Cerebellar cortex (tissue), 1 donor: ENCODE results near the gene CSTB.
A peak's percentile ranks its signal among the peaks of the same experiment; 100 is the strongest.

Experiments
- DNase-seq: peaks from one replicate; pipeline ENCODE4 v3.0.0-alpha.2; 2015; ENCODE audit warnings: low spot score

The CSTB gene

DNA sequence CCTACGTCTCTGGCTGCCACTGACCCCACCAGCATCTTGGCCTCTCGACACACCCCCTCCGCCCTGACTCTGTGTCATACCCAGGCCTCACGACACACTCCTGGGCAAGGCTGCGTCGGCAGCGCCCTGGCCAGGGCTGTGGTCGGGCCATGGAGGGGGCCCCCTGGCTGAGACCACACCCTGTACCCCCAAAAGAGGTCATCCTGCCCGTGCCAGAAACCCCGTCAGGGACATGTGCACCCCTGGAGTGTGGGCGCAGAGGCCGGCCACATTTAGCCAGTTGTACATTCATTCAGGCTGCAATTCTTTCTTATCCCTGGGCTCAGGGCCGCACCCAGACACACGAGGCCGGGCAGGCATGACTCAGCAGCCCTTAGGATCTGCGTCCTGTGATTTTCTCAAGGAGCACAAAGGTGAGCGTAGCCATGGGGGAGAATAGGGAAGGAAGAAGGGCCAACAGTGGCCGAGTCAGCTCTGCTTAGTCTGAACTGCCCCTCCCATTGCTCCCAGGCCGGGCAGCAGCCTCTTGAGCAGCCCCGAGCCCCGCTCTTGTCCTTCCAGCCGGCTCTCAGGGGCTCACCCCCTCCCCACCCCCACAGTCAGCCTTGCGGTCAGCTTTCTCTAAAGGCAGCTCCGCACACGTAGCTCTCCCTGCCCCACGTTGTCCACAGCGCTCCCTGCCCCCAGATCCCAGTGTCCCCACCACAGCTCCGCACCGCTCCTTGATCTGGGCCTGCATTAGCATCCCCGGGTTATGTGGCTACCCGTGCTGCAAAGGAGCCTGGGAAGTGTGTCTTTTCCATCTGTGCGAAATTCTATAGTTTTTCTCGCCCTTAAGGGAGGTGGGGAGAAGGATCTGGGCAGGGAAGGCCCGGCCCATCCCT, 7.9 kb downstream of the CSTB start:
- DNase-seq: no peak

DNA sequence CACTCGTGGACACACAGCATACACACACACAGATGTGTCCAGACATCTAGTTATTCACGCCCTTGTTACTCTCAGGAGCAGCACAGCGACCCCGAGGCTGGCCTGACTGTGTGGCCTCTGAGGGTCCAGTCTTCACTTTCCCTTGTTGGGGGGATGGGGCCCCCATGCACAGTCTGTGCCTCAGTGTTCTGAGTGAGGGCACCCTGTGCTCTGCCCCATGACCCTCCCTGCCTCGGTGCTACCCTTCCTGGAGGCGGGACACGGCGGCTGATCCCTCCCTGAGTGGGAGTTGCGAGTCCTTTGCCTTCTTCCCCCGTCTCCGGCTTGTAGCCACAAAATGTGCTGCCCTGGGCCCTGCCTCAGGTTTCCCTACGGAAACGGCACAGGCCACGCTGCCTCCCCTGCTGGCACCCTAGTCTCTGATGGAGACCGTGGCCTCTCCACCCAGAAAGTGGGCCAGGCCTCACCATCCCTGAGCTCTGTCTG, 8.6 kb downstream of the CSTB start:
- no peak for DNase-seq

DNA sequence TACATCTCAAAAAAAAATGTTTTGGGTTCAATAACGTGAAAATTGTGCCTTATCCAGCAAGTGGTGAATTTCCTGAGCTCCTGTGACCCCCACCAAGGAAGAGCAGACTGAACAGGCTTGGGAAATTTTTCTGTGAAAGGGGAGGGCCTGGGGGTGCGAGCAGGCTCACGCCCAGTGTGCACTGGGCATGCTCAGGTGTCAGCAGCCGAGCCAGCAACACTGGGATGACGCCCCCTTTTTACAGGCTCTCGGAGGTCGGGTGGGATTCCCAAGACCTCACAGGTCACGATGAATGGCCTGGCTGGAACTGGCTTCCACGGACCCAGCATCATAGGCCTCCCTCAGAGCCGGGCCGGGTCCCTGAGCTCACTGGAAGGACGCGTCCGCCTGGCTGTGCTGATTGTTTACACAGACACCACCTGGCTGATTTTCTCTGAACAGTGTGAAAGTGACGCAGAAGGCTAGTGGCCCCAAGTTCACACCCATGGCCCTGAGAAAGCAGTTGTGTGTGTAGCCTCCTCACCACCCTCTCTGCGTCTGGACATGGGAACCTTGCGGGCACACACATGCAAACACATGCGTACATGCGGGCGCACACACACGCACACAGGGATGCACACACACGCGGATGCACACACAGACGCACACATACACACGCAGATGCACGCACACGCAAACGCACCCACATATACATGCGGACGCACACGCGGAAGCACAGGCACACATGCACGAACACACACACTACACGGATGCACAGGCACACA, 9.2 kb downstream of the CSTB start:
- no peak for DNase-seq

- no peak for DNase-seq
Observed at GRCh38 chr21:43764576-43765495, 11.3 kb downstream of the CSTB start.

DNA sequence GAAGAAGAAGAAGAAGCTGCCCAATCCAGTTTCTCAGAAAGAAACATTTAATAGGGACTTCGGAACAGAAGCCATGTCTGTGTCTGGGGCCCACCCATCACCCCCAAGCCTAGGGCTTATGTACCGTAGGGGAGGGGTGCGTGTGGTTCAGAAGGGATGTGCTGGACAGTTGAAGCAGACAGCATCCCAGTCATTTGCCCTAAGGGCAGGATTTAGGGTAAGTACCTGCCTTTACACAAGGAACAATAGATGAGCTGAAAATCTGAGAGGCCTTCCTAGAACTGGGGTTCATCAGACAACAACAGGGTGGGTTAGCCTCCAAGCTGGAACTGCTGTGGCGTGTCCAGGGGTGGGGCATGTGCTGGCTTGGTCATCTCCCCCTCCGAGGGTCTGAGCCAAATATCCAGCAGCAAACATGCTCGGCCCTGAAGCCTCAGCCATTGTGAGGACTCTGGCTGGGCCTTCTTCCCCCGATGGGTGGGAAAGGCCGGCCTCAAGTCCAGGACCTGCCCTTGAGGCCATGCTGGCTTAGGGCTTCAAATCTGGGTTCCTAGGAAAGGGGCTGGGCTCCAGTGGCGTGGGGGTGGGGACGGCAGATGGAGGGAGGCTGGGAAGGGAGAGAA, 12.1 kb downstream of the CSTB start:
- DNase-seq: no peak

- no peak for DNase-seq
Observed at GRCh38 chr21:43762303-43763128, 13.6 kb downstream of the CSTB start.

DNA sequence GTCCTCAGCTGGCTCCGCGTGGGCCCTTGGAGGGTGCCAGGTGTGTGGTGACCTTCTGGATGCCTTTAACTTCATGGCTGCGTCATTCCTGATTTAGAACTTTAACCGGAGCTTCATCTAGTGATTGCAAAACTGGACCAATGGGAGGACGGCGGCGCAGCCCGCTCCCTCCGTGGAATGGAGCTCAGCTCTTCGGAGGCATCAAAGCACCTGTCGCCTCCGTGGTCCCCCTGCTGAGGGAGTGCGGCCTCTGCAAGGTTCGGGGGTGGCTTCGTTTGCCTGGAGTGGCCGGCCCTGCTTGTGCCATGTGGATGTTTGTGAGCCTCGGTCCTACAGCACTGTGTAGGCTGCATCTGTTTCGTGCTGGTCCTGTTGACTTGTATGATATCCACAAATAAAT, 14.2 kb downstream of the CSTB start:
- no peak for DNase-seq

- DNase-seq: no peak
Observed at GRCh38 chr21:43760391-43760958, 15.6 kb downstream of the CSTB start.

DNA sequence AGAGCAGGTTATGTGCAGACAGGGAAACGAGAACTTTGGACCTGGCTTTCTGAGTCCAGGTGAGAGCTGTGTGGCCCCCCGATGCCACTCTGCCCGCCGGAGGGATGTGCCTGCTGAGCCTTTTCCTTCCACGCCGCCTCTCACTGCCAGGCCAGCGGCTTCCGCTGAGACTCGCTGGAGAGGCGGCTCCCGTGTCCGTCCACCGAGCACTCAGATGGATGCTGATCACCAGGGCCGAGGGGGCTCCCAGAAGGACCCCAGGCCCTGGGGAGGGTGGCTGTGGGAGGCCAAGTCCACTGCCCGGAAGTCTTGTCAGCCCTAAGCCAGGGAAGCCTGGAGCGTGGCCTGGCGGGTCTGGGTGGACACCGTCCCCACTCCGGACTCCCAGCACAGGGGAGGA, 16.5 kb downstream of the CSTB start:
- no peak for DNase-seq

- DNase-seq: no peak
Observed at GRCh38 chr21:43758811-43759210, 17.3 kb downstream of the CSTB start.

GRCh38 chr21:43758111-43758641, 17.9 kb downstream of the CSTB start:
- no peak for DNase-seq

- DNase-seq: peak; percentile 63
Observed at GRCh38 chr21:43757601-43758000, 18.5 kb downstream of the CSTB start.

- DNase-seq: no peak
Observed at GRCh38 chr21:43755820-43756594, 20.1 kb downstream of the CSTB start.

DNA sequence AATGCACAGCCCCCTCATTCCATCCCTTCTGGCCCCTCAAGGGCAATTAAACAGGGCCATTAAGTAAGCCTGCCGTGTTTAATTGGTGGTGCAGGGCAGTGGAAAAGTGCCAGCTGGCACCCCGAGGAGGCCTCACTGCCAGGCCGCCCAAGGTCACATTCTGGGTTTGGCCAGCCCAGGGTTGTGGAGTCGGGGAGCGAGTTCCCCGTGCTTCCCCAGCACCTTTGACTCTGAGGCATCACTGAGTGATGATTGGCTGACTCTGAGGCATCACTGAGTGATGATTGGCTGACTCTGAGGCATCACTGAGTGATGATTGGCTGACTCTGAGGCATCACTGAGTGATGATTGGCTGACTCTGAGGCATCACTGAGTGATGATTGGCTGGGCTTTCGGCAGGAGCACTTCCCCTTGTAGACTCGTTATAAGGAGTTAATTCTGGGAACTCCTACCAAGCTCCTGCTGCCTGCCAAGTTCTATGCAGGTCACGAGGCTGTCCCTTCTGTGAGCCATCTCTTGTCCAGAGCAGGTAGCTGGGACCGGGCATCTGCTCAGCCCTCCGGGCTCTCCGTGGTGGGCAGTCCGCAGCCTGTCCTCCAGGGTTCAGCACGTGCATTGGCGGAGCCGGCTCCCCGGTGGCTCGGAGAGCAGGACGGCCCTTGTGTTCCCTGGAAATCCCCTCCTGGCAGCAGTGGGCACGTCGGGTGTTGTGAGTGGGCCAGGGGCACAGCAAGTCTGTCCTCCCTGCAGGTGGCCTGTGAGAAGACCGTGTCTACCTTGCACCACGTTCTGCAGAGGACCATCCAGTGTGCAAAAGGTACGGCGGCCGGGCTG, 20.9 kb downstream of the CSTB start:
- DNase-seq: peak; percentile 87

DNA sequence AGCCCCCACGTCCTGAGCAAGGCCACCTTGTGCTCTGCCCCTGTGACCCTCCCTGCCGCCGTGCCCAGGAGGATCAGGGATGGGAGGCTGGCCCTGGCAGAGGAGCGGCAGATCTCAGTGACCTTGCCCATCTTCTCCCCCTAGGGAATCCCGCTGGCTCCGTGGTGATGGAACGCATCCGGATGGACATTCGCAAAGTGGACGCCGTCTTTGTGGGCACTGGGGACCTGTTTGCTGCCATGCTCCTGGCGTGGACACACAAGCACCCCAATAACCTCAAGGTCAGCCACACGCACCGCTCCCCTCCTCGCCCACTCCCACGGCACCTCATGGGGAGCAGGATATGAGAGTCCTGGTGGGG, 22.7 kb downstream of the CSTB start:
- DNase-seq: no peak

- DNase-seq: no peak
Observed at GRCh38 chr21:43752758-43753438, 23.2 kb downstream of the CSTB start.

DNA sequence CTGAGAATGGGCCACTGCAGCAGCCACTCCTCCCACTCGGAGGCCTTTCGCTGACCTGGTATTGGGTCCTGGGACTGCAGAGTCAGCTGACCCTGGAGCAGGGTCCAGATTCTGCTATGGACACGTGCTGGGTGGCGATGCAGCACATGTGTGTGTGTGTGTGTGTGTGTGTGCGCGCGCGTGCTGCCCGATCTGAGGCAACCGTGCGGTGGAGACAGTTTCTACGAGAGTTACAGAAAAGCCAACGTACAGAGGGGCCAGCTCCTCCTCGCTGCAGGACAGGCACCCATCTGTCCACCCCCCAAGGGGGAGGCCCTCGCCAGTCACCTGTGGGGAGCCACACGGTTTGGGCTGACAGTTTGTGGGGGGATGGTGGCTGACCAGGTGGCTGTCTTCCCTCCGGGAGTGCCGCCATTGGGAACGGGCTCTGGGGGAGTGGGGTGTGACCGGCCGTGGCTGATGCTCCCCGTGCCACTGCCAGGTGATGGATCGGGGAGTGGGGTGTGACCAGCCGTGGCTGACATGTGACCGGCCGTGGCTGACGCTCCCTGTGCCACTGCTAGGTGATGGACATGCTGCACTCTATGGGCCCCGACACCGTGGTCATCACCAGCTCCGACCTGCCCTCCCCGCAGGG, 24.0 kb downstream of the CSTB start:
- no peak for DNase-seq
